Measurements from ENCODE around the gene NEDD8.
A peak's percentile ranks its signal among the peaks of the same experiment; 100 is the strongest.

NEDD8 gene

DNA sequence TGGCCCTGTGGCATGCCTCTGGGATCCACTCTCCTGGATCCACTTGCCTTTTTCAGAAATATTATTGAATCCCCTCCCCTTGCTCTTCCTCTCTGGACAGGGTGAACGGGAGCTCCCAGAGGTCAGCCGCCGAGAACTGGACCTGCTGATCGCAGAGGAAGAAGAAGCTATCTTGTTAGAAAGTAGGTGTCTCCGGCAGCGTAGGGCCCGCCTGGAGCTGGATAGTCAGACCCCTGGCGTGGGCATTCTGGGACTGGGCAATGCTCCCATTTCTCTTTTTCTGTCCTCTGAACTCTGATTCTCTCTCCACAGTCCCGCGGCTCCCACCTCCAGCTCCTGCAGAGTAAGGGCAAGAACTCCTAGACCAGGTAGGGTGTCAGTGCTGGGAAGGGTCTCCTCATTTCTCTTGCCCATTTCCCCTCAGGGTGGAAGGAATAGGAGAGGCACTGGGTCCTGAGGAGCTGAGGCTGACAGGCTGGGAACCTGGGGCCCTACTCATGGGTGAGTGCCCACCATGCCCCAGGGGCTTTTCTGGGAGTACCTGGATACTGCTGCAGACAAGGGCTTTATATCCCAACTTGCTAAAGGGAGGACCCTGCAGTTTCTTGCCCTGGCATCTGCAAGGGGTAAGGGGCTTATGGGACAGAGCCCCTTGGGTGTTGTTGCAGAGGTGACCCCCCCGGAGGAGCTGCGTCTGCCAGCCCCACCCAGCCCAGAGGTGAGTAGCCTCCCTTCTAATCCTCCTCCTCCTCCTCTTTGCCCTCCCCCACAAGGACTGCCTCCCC, 54.9 kb downstream of the NEDD8 start:
- DNase-seq, result no peak

DNA sequence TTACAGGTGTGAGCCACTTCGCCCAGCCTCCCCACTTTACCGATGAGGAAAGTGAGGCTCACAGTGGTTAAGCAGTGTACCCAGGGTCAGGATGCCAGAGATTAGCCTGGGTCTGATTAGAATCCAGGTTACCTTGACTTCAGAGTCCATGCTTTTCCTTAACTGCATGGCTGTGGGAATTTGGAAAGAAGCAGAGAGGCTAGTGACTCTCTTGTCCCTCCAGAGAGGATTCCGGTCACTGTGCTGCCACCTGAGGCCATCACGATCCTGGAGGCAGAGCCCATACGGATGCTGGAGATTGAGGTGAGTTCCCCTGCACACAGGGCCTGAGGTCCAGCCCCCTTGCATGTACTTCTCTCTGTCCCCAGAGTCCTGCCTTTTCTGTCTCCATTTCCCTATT, 55.6 kb downstream of the NEDD8 start:
- no peak for DNase-seq

DNA sequence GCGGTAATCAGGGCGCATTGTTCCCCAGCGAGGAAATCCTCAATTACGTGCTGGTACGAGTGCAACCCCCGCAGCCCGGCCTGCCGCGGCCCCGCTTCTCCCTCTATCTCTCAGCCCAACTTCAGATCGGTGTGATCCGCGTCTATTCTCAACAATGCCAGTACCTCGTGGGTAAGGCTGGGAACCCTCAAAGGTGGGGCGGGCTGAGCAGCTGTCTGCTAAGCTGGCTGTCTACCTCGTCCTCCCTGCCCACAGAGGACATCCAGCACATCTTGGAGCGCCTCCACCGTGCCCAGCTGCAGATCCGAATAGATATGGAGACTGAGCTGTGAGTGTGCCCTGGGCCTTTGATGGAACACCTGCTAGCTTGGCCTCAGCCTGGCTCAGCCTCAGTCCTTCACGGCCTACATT, 59.3 kb downstream of the NEDD8 start:
- peak in 1 of 2 experiments; percentile 41 for DNase-seq

DNA sequence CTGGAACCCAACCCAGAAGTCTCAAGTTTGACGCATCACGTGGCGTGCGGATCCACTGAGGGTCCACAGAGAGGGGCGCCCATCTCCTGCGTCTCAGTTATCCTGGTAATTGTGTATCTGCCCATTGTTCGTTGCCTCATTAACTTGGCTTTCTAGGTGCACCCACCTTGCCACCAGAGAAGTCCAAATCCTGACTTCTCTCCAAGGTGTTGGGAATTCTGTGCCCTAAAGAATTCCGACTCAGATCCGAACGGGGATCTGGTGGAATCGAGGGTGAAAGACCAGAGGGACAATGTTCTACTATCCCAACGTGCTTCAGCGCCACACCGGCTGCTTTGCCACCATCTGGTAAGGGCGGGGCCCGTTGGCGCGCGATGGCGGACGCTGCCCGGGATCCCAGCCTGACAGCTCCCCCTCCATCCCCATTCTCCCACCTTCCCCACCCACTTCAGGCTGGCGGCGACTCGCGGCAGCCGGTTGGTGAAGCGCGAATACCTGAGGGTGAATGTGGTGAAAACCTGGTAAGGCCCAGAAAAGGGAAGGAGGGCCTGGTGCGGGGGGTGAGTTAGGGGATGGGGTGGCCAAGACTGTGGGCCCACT, 59.8 kb downstream of the NEDD8 start:
- peak; percentile 70 to 85 for DNase-seq

DNA sequence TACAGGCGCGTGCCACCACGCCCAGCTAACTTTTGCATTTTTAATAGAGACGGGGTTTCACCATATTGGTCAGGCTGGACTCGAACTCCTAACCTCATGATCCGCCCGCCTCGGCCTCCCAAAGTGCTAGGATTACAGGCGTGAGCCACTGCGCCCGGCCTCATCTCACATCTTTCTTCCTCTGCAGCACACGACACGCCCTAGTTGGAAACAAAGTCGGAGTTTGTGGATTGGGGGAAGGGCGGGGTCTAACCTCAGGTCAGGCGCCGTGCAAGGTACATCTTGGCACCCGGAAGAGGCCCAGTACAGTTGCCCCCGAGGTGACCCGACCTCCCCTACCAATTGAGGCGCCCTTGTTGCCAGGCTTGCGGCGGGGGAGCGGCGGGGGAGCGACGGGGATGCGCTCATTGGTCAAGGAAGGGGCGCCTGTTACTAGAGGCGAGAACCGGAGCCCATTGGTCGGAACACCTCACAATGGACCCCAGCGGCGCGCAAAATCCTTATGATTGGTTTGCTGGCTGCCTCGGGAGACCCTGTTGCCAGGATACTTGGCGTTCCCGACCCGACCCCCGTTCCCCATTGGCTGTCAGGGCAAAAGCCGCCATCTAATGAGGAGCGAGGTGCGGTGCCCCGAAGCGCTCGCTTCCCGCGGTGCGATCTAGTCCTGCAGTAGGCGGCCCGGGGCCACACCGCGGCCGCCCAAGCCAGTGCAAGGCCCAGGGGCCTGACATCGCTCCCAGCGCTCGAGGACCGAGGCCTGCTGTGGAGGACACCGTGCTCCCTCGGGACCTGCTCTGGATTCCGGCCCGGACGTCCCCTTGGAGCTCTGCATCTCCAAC, 60.5 kb downstream of the NEDD8 start, which contains the start of gene REC8:
Gene REC8 (plus strand): TSS at position 659 of the 839 bp plus-strand sequence. CDS start 473 bp downstream, outside the sequence.
- DNase-seq, result peak; percentile 100

DNA sequence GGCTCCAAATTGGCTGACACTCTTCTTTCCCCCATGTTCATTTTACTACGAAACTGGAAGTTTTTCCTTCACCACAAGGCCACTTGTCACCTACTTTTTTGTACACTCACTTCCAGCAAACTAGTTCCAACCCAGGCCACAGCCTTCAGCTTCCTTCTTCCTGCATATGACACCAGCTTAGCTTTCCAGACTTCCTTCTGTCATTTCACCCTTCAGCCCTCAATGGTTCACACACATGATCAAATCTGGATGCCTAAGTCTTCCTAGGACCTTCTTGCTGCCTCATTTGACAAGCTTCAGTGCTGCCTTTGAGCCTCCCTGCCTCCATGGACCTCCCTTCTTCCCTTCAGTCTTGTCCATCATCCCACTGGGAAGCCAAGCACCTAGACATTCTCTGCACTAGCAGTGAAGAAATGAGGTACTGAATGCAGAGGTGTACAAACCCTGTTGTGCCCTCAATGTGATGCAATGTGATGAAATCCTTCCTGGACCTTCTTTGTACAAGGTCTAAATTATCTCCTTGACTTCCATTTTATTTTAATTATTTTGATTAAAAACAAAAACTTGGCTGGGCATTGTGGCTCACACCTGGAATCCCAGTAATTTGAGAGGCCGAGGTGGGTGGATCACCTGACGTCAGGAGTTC, 64.6 kb downstream of the NEDD8 start:
- DNase-seq, result no peak

Measured in NCI-H524 (cell line).